Kidney (tissue), 14 donors: Measurements from ENCODE around the gene NTNG2. TPM values are rescaled to one million over a fixed set of nuclear protein-coding genes. Genes with fewer than 3 reads are reported as not detected.
"Not testable (repeated sequence)": the region's sequence is repeated elsewhere in the genome, so short reads cannot be mapped to it uniquely, and the experiment has no call there.

Experiments
- DNase-seq, 5 donors: peaks; one replicate each; pipeline ENCODE4 v3.0.0-alpha.2; 2013 to 2020
- FAIRE-seq: peaks from 2 replicates; lab custom pipeline; 2012; peaks lifted over from hg19 to GRCh38; lab: Jason Lieb, UNC
- H3K27ac ChIP-seq, 2 donors: one replicate each; pipeline ENCODE4 v1.7.0; 2013; ENCODE audit warnings: low read depth in 2 of 2, low read length in 2 of 2, inconsistent platforms in 1 of 2
- H3K27me3 ChIP-seq: one replicate; pipeline ENCODE4 v1.7.1; 2013; ENCODE audit warnings: low read length, inconsistent platforms; ENCODE audit not compliant: control insufficient read depth, insufficient read depth
- H3K36me3 ChIP-seq, 3 donors: one replicate each; pipeline versions ENCODE4 v1.7.0 to v1.7.1; 2013; ENCODE audit warnings: low read length in 3 of 3, control low read depth in 1 of 3, inconsistent platforms in 1 of 3; ENCODE audit not compliant: insufficient read depth in 3 of 3, control insufficient read depth in 2 of 3
- H3K4me1 ChIP-seq, 3 donors: one replicate each; pipeline versions ENCODE4 v1.7.0 to v1.7.1; 2013; ENCODE audit warnings: low read length in 3 of 3, inconsistent platforms in 1 of 3, low read depth in 1 of 3; ENCODE audit not compliant: control insufficient read depth in 2 of 3, insufficient read depth in 2 of 3
- H3K4me3 ChIP-seq, 3 donors: one replicate each; pipeline versions ENCODE4 v1.7.0 to v1.8.1; 2013; ENCODE audit warnings: low read length in 3 of 3, control low read depth in 1 of 3, inconsistent platforms in 1 of 3
- H3K9ac ChIP-seq, 3 donors: one replicate each; pipeline versions ENCODE4 v1.7.0 to v1.7.1; 2013; ENCODE audit warnings: low read length in 3 of 3, control low read depth in 1 of 3, inconsistent platforms in 1 of 3
- H3K9me3 ChIP-seq, 3 donors: one replicate each; pipeline versions ENCODE4 v1.7.0 to v1.7.1; 2013; ENCODE audit warnings: low read length in 3 of 3, control low read depth in 1 of 3, inconsistent platforms in 1 of 3; ENCODE audit not compliant: control insufficient read depth in 2 of 3, insufficient read depth in 1 of 3
- CTCF ChIP-seq: IDR thresholded peaks from 3 replicates; pipeline ENCODE4 v1.5.1; 2012; ENCODE audit warnings: mild to moderate bottlenecking, moderate library complexity, borderline replicate concordance; ENCODE audit not compliant: insufficient read depth; ENCODE audit errors: extremely low read depth
- intact Hi-C: fragments of 100-400 bp; cut with DNase I; formaldehyde crosslinking; loops from one replicate; pipeline ENCODE4 v1.11.1; 2022
- polyA plus RNA-seq: library from polyadenylated mRNA; stranded (reverse); fragments of 350-450 nt; fragmentation: Illumina TruSeq; extraction: RNeasy Lipid Tissue Mini Kit (QIAGEN cat#74804); gene quantifications from one replicate; pipeline ENCODE4 v1.2.3, GENCODE V29; 2014; ENCODE audit warnings: low read depth, low replicate concordance; ENCODE audit not compliant: insufficient read depth
- total RNA-seq: library from RNA; stranded (reverse); fragmentation: NEBNext Ultra II Directional; extraction: Animal tissue kit (Norgen Biotek cat#: 25700); gene quantifications from one replicate; pipeline ENCODE4 v1.2.1, GENCODE V29; 2021
- donor health status: control.
- donor health status: control.
- donor health status: control.
- donor health status: control.
- donor health status: control.
- donor health status: DM: yes; HTN: yes; CAD: no.
- donor health status: Normal renal cell carcinoma (clear cell type).

Gene NTNG2
- total and polyA plus RNA-seq, 2 donors from 2014 or later = 0.54 to 2.2 TPM

- intact Hi-C loops = no loop called here
- Histone ChIP-seq H3K4me1 (no peaks in the 10 kb centered on the region), H3K9me3 (no peaks in the 10 kb centered on the region), H3K36me3 (no peaks in the 10 kb centered on the region), H3K9ac (no peak overlapping the region), H3K27ac (no peak overlapping the region), H3K4me3 (no peak overlapping the region), H3K27me3 (peaks cover 13% of the 10 kb centered on the region)
- TF ChIP-seq CTCF = no peak
- DNase-seq (no peak), FAIRE-seq (no peak)
Observed at GRCh38 chr9:132129535-132129934, 32.3 kb upstream of the NTNG2 start.

- H3K36me3 ChIP-seq, H3K9ac ChIP-seq, H3K27me3 ChIP-seq, H3K9me3 ChIP-seq, H3K27ac ChIP-seq, DNase-seq, FAIRE-seq, H3K4me1 ChIP-seq, intact Hi-C loops, H3K4me3 ChIP-seq: not testable (repeated sequence)
Observed at GRCh38 chr9:132134085-132134484, 27.8 kb upstream of the NTNG2 start.

- Histone ChIP-seq H3K9ac (no peak overlapping the region), H3K4me1 (no peaks in the 10 kb centered on the region), H3K36me3 (no peaks in the 10 kb centered on the region), H3K27ac (no peak overlapping the region), H3K9me3 (no peaks in the 10 kb centered on the region), H3K4me3 (no peak overlapping the region), H3K27me3 (no peaks in the 10 kb centered on the region)
- intact Hi-C loops = no loop called here
- no peak for FAIRE-seq
- no peak for DNase-seq
- no peak for TF ChIP-seq CTCF
Observed at GRCh38 chr9:132135456-132135855, 26.4 kb upstream of the NTNG2 start.

- H3K27me3 ChIP-seq = no peaks in the 10 kb centered on the region
- FAIRE-seq = no peak
Observed at GRCh38 chr9:132136151-132136780, 25.6 kb upstream of the NTNG2 start.

More at GRCh38 chr9:132136151-132136780, 25.6 kb upstream of the NTNG2 start:
- H3K9ac ChIP-seq = no peak overlapping the region
- no peaks in the 10 kb centered on the region for H3K9me3 ChIP-seq
- H3K36me3 ChIP-seq = no peaks in the 10 kb centered on the region
- no peak for DNase-seq
- H3K4me1 ChIP-seq = no peaks in the 10 kb centered on the region
- intact Hi-C loops = no loop called here
- no peak for TF ChIP-seq CTCF
- H3K4me3 ChIP-seq = no peak overlapping the region
- H3K27ac ChIP-seq = no peak overlapping the region
